Progenitor cell of endocrine pancreas (in vitro differentiated cells): ENCODE measurements around the gene RUNX3. TPM values are rescaled to one million over a fixed set of nuclear protein-coding genes. Genes with fewer than 3 reads are reported as not detected.

ENCODE experiments used
- DNase-seq: peaks from one replicate; pipeline ENCODE4 v3.0.0; 2021; ENCODE audit warnings: low spot score; ENCODE audit not compliant: unreplicated experiment
- H3K27ac Mint-ChIP-seq: 2 replicates; pipeline ENCODE4 v1.8.0; 2021; ENCODE audit warnings: mild to moderate bottlenecking, moderate library complexity, mixed read lengths
- H3K27me3 Mint-ChIP-seq: 2 replicates; pipeline ENCODE4 v1.8.0; 2021; ENCODE audit warnings: mixed read lengths
- H3K36me3 Mint-ChIP-seq: 2 replicates; pipeline ENCODE4 v1.8.0; 2022; ENCODE audit warnings: mixed read lengths; ENCODE audit not compliant: insufficient read depth
- H3K4me1 Mint-ChIP-seq: 2 replicates; pipeline ENCODE4 v1.8.0; 2021; ENCODE audit warnings: low read depth, mixed read lengths
- H3K4me3 Mint-ChIP-seq: 2 replicates; pipeline ENCODE4 v1.8.0; 2021; ENCODE audit warnings: low read depth, mild to moderate bottlenecking, moderate library complexity, mixed read lengths
- H3K9me3 Mint-ChIP-seq: 2 replicates; pipeline ENCODE4 v1.8.0; 2021; ENCODE audit warnings: low read depth, mixed read lengths
- total RNA-seq: library from RNA; stranded (reverse); gene quantifications from 2 replicates; pipeline ENCODE4 v1.2.1, GENCODE V29; 2021
- TF ChIP-seq, protein P1 (sequence below): fragments of 200-600 bp; sonication (generic); IDR thresholded peaks from one replicate; pipeline ENCODE4 v1.5.0; 2021; ENCODE audit warnings: antibody characterized with exemption, mild to moderate bottlenecking; ENCODE audit not compliant: unreplicated experiment

Gene RUNX3
- total RNA-seq, 1 donor from 2014 or later, result not detected

DNA sequence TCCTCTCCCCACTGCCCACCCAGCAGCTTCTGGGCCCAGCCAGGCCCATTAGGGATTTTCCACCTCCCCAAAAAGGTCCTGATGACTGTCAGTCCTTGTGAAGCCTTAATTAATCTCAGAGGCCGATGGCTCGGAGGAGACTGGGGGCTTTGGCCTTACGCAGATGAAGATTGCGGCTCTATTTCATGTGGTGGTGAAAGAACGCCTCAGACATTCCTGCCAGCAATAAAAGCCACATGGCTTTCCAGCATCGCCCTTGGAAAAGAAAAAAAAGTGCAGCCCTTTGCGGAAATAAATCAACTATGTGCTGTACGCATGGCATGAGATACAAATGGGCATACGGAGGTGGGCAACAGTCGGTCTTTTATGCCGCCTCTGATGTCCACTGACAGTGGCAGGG, 6.6 kb upstream of the RUNX3 start:
- Mint-ChIP-seq H3K27ac (no peak overlapping the region), H3K4me1 (no peaks in the 10 kb centered on the region), H3K27me3 (peaks cover 52% of the 10 kb centered on the region), H3K36me3 (no peaks in the 10 kb centered on the region), H3K4me3 (no peak overlapping the region), H3K9me3 (no peaks in the 10 kb centered on the region)
- TF ChIP-seq, protein P1, sequence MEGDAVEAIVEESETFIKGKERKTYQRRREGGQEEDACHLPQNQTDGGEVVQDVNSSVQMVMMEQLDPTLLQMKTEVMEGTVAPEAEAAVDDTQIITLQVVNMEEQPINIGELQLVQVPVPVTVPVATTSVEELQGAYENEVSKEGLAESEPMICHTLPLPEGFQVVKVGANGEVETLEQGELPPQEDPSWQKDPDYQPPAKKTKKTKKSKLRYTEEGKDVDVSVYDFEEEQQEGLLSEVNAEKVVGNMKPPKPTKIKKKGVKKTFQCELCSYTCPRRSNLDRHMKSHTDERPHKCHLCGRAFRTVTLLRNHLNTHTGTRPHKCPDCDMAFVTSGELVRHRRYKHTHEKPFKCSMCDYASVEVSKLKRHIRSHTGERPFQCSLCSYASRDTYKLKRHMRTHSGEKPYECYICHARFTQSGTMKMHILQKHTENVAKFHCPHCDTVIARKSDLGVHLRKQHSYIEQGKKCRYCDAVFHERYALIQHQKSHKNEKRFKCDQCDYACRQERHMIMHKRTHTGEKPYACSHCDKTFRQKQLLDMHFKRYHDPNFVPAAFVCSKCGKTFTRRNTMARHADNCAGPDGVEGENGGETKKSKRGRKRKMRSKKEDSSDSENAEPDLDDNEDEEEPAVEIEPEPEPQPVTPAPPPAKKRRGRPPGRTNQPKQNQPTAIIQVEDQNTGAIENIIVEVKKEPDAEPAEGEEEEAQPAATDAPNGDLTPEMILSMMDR, result no peak
- no peak for DNase-seq

DNA sequence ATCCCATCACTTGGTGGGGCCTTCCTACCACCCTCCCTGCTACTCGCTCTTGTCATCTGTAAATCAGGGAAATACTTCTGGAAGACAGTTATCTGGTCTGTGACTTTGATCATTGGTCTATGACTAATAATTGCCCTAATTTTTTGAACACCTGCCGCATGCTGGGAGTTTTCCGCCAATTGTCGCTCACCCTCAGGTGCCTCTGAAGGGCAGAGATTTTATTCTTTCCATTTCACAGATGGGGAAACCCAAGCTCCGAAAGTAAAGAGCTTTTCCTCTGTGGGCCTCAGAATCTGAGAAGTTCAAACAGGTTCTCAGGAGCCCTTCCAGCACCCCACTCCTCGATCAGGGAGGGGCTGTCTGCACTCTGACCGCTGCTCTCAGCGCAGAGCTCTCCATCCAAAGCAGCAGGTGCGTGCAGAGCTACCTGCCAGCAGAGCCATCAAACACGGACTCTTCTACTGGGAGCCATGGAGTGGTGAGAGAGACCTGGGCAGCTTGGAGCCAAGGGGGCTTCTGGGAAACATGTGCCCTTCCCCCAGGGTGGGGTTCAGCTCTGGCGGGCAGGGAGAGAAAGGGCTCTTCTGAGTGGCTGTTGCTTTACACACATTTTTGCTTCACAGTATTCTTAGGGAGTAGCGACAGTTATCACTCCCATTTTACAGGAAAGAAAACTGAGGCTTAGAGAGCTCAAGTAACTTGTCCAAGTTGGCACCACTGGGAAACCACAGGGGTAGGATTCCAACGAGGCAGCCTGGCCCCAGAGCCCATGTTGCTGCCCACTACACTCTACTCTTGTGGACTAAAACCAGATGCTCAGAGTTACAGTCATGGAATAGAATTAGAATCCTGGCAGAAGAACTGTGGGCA, 5.8 kb upstream of the RUNX3 start:
- no peaks in the 10 kb centered on the region for H3K36me3 Mint-ChIP-seq
- no peaks in the 10 kb centered on the region for H3K9me3 Mint-ChIP-seq
- TF ChIP-seq, protein P1, result no peak
- H3K4me1 Mint-ChIP-seq, result no peaks in the 10 kb centered on the region
- H3K4me3 Mint-ChIP-seq, result no peak overlapping the region
- peaks cover 60% of the 10 kb centered on the region for H3K27me3 Mint-ChIP-seq
- H3K27ac Mint-ChIP-seq, result no peak overlapping the region
- DNase-seq, result no peak

DNA sequence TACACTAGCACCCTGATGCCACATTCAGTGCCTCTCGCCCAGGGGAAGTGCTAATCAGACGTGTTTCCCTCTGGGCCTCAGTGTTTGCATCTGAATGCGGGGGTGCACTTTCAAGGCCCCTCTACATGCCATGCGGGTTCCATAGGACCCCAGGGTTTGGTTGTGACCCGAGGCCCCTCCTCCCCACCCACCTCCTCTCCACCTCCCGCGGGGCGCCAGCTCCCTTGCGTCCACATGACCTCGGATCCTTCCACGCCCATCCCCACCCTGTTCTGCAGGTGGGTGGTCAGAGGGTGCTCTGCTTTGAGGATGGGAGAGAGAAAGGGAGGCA, 5.1 kb upstream of the RUNX3 start:
- Mint-ChIP-seq H3K4me1 (no peaks in the 10 kb centered on the region), H3K27ac (no peak overlapping the region)

DNA sequence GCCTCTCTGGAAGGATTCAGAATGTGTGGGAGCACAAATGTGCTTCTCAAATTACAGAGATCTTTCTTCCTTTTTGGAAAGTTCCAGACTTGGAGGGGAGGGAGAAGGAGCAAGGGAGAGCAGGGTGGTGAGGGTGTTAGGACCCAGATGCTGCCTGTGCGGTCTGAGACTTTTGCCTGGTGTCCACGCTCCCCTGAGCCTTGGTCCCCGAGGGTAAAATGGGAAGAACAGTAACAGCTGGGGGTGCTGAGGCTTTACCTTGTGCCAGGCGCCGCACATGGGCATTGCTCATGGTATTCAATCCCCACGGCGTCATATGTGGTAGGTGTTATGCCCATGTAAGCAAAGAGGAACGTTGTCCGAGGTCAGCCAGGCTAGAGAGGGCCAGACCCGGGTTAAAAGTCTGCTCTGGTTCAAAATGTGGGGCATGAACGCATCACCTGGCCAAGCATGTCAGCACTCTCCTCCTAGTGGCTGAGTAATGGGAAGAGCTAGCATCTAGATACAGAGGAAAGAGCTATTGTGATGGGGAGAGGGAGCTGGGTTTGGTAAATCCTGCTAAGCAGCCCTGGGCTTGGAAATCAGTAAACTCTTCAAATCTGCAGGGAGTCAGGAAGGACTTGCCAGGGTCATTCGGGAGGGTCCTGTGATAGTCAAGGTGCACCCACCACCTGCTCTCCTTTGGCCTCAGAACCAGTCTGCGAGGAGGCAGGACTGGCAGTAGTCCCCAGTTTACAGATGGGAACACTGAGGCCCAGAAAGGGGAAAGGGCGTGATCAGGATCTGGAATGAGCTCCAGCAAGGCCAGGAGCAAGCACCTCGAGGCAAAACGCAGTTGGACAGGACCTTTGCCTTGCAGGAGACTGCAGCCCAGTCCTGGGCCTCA, 4.5 kb upstream of the RUNX3 start:
- H3K4me3 Mint-ChIP-seq, result no peak overlapping the region
- DNase-seq, result no peak

More for the DNA sequence above, 5.1 kb upstream of the RUNX3 start:
- H3K27me3 Mint-ChIP-seq, result peaks cover 65% of the 10 kb centered on the region
- TF ChIP-seq, protein P1, result no peak
- H3K4me3 Mint-ChIP-seq, result no peak overlapping the region
- no peak for DNase-seq
- H3K36me3 Mint-ChIP-seq, result no peaks in the 10 kb centered on the region
- no peaks in the 10 kb centered on the region for H3K9me3 Mint-ChIP-seq

DNA sequence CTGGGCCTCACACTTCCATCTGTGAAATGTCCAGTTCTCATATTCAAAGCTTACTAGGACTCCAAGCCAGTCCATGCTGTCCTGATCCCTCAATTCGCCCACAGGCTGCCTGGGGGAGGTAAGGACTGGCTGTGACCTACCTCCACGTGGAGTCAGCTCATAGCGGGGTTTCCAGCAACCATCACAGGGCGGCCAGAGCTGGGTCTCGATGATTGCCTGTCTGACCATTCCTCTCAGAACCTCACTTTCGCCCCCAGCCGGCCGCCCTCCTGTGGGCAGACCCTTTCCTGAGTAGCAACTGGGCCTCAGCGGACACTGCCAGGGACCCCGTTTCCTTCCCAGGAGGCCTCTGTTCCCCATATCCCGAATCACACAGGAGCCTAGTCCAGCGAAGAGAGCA, 3.4 kb upstream of the RUNX3 start:
- H3K36me3 Mint-ChIP-seq, result no peaks in the 10 kb centered on the region
- no peak overlapping the region for H3K4me3 Mint-ChIP-seq
- peaks cover 66% of the 10 kb centered on the region for H3K27me3 Mint-ChIP-seq
- no peaks in the 10 kb centered on the region for H3K4me1 Mint-ChIP-seq
- TF ChIP-seq, protein P1, result no peak
- no peak overlapping the region for H3K27ac Mint-ChIP-seq
- no peak for DNase-seq
- no peaks in the 10 kb centered on the region for H3K9me3 Mint-ChIP-seq

More for the DNA sequence above, 4.5 kb upstream of the RUNX3 start:
- Mint-ChIP-seq H3K27me3 (peaks cover 61% of the 10 kb centered on the region), H3K4me1 (no peaks in the 10 kb centered on the region), H3K9me3 (no peaks in the 10 kb centered on the region), H3K36me3 (no peaks in the 10 kb centered on the region), H3K27ac (no peak overlapping the region)
- TF ChIP-seq, protein P1, result no peak
